Liver (tissue), 9 donors: ENCODE results near the gene BRINP1. TPM values are rescaled to one million over a fixed set of nuclear protein-coding genes. Genes with fewer than 3 reads are reported as not detected.

Experiments
- DNase-seq: peaks from one replicate; pipeline ENCODE4 v3.0.0-alpha.2; 2017; ENCODE audit warnings: low spot score
- H3K27ac ChIP-seq, 2 donors: one replicate each; pipeline ENCODE4 v1.7.0; 2013; ENCODE audit warnings: inconsistent platforms in 2 of 2, low read length in 2 of 2, control low read depth in 1 of 2, low read depth in 1 of 2, mild to moderate bottlenecking in 1 of 2
- H3K27me3 ChIP-seq, 4 donors: one replicate each; pipeline versions ENCODE4 v1.6.1 to v1.7.0; 2013; ENCODE audit warnings: low read length in 3 of 4, inconsistent platforms in 1 of 4, mild to moderate bottlenecking in 1 of 4, moderate library complexity in 1 of 4; ENCODE audit not compliant: control insufficient read depth in 4 of 4, insufficient read depth in 4 of 4
- H3K36me3 ChIP-seq, 4 donors: one replicate each; pipeline versions ENCODE4 v1.6.1 to v1.7.0; 2013; ENCODE audit warnings: low read length in 3 of 4, mild to moderate bottlenecking in 3 of 4, low read depth in 1 of 4, moderate library complexity in 1 of 4; ENCODE audit not compliant: control insufficient read depth in 4 of 4, insufficient read depth in 3 of 4
- H3K4me1 ChIP-seq, 4 donors: one replicate each; pipeline versions ENCODE4 v1.6.1 to v1.7.0; 2013; ENCODE audit warnings: low read length in 3 of 4, mild to moderate bottlenecking in 3 of 4, moderate library complexity in 1 of 4; ENCODE audit not compliant: control insufficient read depth in 4 of 4, insufficient read depth in 4 of 4
- H3K4me3 ChIP-seq, 3 donors: one replicate each; pipeline versions ENCODE4 v1.6.1 to v1.7.0; 2013; ENCODE audit warnings: low read length in 3 of 3, control low read depth in 1 of 3, low read depth in 1 of 3, mild to moderate bottlenecking in 1 of 3
- H3K9ac ChIP-seq, 2 donors: one replicate each; pipeline ENCODE4 v1.7.0; 2013; ENCODE audit warnings: low read length in 2 of 2, mild to moderate bottlenecking in 2 of 2, moderate library complexity in 2 of 2, control low read depth in 1 of 2, low read depth in 1 of 2
- H3K9me3 ChIP-seq, 4 donors: one replicate each; pipeline versions ENCODE4 v1.6.1 to v1.7.0; 2013; ENCODE audit warnings: low read length in 3 of 4; ENCODE audit not compliant: control insufficient read depth in 4 of 4
- CTCF ChIP-seq: fragments of 150-350 bp; IDR thresholded peaks from 2 replicates; pipeline ENCODE4 v1.5.1; 2017; ENCODE audit warnings: improper control_type of control experiment, low read depth, low read length; ENCODE audit not compliant: missing input control
- FOXA1 ChIP-seq: IDR thresholded peaks from 2 replicates; pipeline ENCODE4 v1.6.1; 2016; ENCODE audit warnings: antibody characterized with exemption
- FOXA2 ChIP-seq: IDR thresholded peaks from 2 replicates; pipeline ENCODE4 v1.6.1; 2016; ENCODE audit warnings: antibody characterized with exemption
- GABPA ChIP-seq, 2 donors: IDR thresholded peaks in 1 of 2; conservative IDR thresholded peaks in 1 of 2; 2 replicates each; pipeline ENCODE4 v1.6.1; 2016; ENCODE audit warnings: antibody characterized with exemption in 2 of 2, mild to moderate bottlenecking in 1 of 2, moderate library complexity in 1 of 2
- HNF4A ChIP-seq, 2 donors: conservative IDR thresholded peaks; 2 replicates each; pipeline ENCODE4 v1.6.1; 2016; ENCODE audit warnings: antibody characterized with exemption in 2 of 2, mild to moderate bottlenecking in 2 of 2
- HNF4G ChIP-seq: IDR thresholded peaks from 2 replicates; pipeline ENCODE4 v1.6.1; 2016; ENCODE audit warnings: antibody characterized with exemption
- JUND ChIP-seq, 2 donors: IDR thresholded peaks; 2 replicates each; pipeline ENCODE4 v1.6.1; 2016; ENCODE audit warnings: antibody characterized with exemption in 2 of 2
- NR2F2 ChIP-seq: IDR thresholded peaks from 2 replicates; pipeline ENCODE4 v1.6.1; 2016; ENCODE audit warnings: antibody characterized with exemption
- REST ChIP-seq: IDR thresholded peaks from 2 replicates; pipeline ENCODE4 v1.6.1; 2016; ENCODE audit warnings: antibody characterized with exemption, mild to moderate bottlenecking
- RXRA ChIP-seq, 2 donors: IDR thresholded peaks; 2 replicates each; pipeline ENCODE4 v1.6.1; 2017 to 2018; ENCODE audit warnings: antibody characterized with exemption in 2 of 2, mild to moderate bottlenecking in 1 of 2
- TAF1 ChIP-seq: conservative IDR thresholded peaks from 2 replicates; pipeline ENCODE4 v1.6.1; 2016; ENCODE audit warnings: antibody characterized with exemption, mild to moderate bottlenecking
- ZBTB33 ChIP-seq: IDR thresholded peaks from 2 replicates; pipeline ENCODE4 v1.6.1; 2016; ENCODE audit warnings: antibody characterized with exemption
- WGBS: extraction: QIAGEN DNeasy Blood & Tissue Kit; methylation state at CpG from one replicate; pipeline ENCODE4 v1.1.7; 2013; 5-methylcytosine and 5-hydroxymethylcytosine counted together
- polyA plus RNA-seq, 2 donors: library from polyadenylated mRNA; stranded (reverse) in 1 of 2; unstranded in 1 of 2; fragments of 200-250 nt in 1 of 2; fragments of >200 nt in 1 of 2; fragmentation: Nextera tagmentation in 1 of 2; extraction: Ambion mirVana in 1 of 2; gene quantifications; one replicate each; pipeline versions ENCODE4 v1.2.1 to v1.2.3, GENCODE V29; 2013 to 2015
- total RNA-seq, 2 donors: library from RNA; depleted of rRNA; stranded (reverse); fragments of >200 nt; gene quantifications; one replicate each; pipeline ENCODE4 v1.2.3, GENCODE V29; 2014
- donor health status: healthy.
- donor health status: healthy.
- donor health status: healthy.
- donor health status: healthy.
- donor health status: healthy.

BRINP1 gene
- total and polyA plus RNA-seq, 4 donors, result under 0.01 to 0.43 (median 0.18) TPM

- no peak for TF ChIP-seq CTCF
- no peak for TF ChIP-seq JUND (IDR thresholded peaks at IDR 0.05)
- no peak for TF ChIP-seq REST
- TF ChIP-seq NR2F2, result no peak
- no peak for TF ChIP-seq HNF4G
- no peak for TF ChIP-seq FOXA2
- no peak for TF ChIP-seq ZBTB33
- no peak for TF ChIP-seq TAF1
- no peak for TF ChIP-seq GABPA (IDR thresholded peaks at IDR 0.05 in 1 of 2, conservative IDR thresholded peaks at IDR 0.05 in 1 of 2)
- no peak for TF ChIP-seq HNF4A (conservative IDR thresholded peaks at IDR 0.05)
- TF ChIP-seq RXRA (IDR thresholded peaks at IDR 0.05), result no peak
- TF ChIP-seq FOXA1, result no peak
- no peak overlapping the region for H3K27ac ChIP-seq
- no peaks in the 10 kb centered on the region for H3K27me3 ChIP-seq
- no peak overlapping the region for H3K4me3 ChIP-seq
- WGBS, result 42% methylated on average over 6 of the region's 6 CpGs
- no peak overlapping the region for H3K9ac ChIP-seq
- H3K36me3 ChIP-seq, result no peaks in the 10 kb centered on the region
- DNase-seq, result no peak
- no peaks in the 10 kb centered on the region for H3K9me3 ChIP-seq
- no peaks in the 10 kb centered on the region for H3K4me1 ChIP-seq
These were observed 86.7 kb downstream of the BRINP1 start for GRCh38 chr9:119282476-119283077.

- Histone ChIP-seq H3K27me3 (no peaks in the 10 kb centered on the region), H3K9ac (no peak overlapping the region), H3K27ac (no peak overlapping the region), H3K4me1 (no peaks in the 10 kb centered on the region), H3K36me3 (no peaks in the 10 kb centered on the region), H3K9me3 (no peaks in the 10 kb centered on the region), H3K4me3 (no peak overlapping the region)
- DNase-seq, result no peak
- WGBS, result 84% methylated on average over 1 of the region's 1 CpG
- no peak for TF ChIP-seq REST
These were observed 88.3 kb downstream of the BRINP1 start for GRCh38 chr9:119280740-119281485.
